ENCODE data around the gene MYO3B. TPM values are rescaled to one million over a fixed set of nuclear protein-coding genes. Genes with fewer than 3 reads are reported as not detected.

Gene MYO3B
- total RNA-seq, 2 donors from 2014 or later: 0.05 to 0.32 TPM

DNA sequence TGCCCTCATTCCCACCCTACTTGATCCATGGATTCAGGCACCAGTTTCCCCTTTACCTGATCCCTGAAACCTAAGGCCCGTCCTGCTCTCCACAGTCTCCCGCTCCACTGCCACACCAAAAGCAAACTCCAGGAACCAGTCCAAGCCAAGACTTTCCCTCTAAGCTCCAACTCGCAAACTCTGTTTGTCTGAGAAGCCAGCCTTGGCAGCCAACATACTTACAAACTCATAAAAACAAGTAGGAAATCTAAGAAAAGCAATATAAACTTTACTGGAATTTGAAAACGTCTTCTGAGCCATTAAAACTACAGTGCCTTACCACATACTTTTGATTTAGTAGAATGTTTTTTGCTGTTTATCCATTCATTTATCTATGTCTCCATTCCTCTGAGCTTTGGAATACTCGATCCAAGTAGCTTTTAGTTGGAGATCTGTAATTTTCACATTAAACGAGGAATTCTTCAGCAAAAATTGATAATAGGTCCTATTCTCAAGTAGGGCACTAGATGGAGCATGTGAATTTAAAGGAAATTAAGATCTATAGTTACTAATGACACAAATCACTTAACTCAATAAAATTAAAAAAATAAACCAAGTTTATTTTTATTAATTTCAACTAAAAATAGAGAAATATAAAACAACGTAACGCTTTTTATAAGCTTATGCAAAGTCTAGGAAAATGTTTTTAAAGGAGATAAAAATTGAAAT, 199.7 kb downstream of the MYO3B start:
- no peaks in the 10 kb centered on the region for H3K27me3 ChIP-seq
- H3K9me3 ChIP-seq: no peaks in the 10 kb centered on the region
- intact Hi-C loops (cut with DNase I): no loop called here
- no peak overlapping the region for H3K9ac ChIP-seq (ENCODE audit: low read depth in 2 of 2, low read length in 2 of 2)
- no peaks in the 10 kb centered on the region for H3K4me1 ChIP-seq
- no peak overlapping the region for H3K4me3 ChIP-seq
- H3K27ac ChIP-seq: no peak overlapping the region
- no peaks in the 10 kb centered on the region for H3K36me3 ChIP-seq
- DNase-seq: peak; percentile 27
- TF ChIP-seq, protein P1, sequence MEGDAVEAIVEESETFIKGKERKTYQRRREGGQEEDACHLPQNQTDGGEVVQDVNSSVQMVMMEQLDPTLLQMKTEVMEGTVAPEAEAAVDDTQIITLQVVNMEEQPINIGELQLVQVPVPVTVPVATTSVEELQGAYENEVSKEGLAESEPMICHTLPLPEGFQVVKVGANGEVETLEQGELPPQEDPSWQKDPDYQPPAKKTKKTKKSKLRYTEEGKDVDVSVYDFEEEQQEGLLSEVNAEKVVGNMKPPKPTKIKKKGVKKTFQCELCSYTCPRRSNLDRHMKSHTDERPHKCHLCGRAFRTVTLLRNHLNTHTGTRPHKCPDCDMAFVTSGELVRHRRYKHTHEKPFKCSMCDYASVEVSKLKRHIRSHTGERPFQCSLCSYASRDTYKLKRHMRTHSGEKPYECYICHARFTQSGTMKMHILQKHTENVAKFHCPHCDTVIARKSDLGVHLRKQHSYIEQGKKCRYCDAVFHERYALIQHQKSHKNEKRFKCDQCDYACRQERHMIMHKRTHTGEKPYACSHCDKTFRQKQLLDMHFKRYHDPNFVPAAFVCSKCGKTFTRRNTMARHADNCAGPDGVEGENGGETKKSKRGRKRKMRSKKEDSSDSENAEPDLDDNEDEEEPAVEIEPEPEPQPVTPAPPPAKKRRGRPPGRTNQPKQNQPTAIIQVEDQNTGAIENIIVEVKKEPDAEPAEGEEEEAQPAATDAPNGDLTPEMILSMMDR (IDR thresholded peaks at IDR 0.05): no peak

DNA sequence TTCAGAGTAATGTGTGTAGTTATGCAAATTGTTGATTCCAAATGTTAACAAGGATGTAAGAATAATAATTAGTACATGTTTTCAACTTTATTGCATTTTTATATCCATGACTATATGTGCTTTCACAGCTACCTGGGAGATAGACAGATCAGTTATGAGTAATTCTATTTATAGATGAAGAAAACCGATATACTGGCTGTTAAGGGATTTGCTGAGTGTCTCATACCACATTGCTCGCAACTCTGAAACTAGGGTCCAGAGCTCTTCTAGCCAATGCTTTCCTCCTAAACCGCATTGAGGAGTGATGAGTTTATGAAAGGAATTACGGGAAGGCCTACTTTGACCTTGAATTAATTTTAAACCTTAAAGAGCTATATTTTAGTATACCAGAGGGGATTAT, 202.3 kb downstream of the MYO3B start:
- no peak for DNase-seq
- no peak overlapping the region for H3K9ac ChIP-seq (ENCODE audit: low read depth in 2 of 2, low read length in 2 of 2)
- no peaks in the 10 kb centered on the region for H3K9me3 ChIP-seq
- no peaks in the 10 kb centered on the region for H3K4me1 ChIP-seq
- H3K4me3 ChIP-seq: no peak overlapping the region
- TF ChIP-seq, protein P1 (IDR thresholded peaks at IDR 0.05): no peak
- H3K27me3 ChIP-seq: no peaks in the 10 kb centered on the region
- H3K27ac ChIP-seq: no peak overlapping the region
- H3K36me3 ChIP-seq: no peaks in the 10 kb centered on the region
- intact Hi-C loops (cut with DNase I): no loop called here

DNA sequence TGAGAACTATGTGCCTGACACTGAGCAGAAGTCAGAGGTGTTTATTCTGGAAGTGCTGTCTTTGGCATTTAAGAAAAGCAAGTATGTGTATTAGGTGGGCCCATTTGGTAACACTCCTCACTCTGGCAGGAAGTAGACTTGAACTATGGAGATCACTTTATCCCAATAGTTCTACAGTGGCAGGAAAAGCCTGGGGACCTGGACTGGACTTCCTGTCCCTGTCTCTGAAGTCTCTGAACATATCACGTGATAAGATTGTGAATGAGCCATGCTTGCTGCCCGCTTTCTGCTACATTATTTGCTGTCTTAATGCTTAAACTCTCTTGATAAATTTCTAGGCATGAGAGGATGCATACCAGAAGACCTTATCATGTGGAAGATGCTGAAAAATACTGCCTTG, 203.7 kb downstream of the MYO3B start:
- H3K36me3 ChIP-seq: no peaks in the 10 kb centered on the region
- H3K4me3 ChIP-seq: no peak overlapping the region
- H3K4me1 ChIP-seq: no peaks in the 10 kb centered on the region
- H3K9ac ChIP-seq (ENCODE audit: low read depth in 2 of 2, low read length in 2 of 2): no peak overlapping the region
- no peak overlapping the region for H3K27ac ChIP-seq
- H3K27me3 ChIP-seq: no peaks in the 10 kb centered on the region
- no peaks in the 10 kb centered on the region for H3K9me3 ChIP-seq
- TF ChIP-seq, protein P1 (IDR thresholded peaks at IDR 0.05): no peak
- DNase-seq: no peak
- intact Hi-C loops (cut with DNase I): no loop called here

DNA sequence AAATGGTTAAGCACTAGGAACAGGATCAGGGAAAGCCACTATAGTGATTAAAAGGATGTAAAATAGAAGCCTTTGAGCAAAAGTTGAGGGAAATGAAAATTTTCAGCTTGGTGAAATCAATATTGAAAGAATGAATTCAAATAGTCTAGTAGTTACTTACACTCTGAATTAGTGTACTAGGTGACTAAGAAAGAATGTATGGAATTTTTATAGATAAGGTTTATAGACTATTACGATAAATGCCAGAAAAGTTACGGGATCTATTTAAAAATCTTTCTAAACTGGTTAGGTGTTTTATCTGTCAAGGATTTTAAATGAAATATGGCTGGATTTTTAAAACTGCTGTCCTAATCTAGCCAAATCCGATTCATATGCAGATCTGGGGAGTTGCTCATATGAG, 208.6 kb downstream of the MYO3B start:
- Histone ChIP-seq H3K36me3 (no peaks in the 10 kb centered on the region), H3K4me1 (no peaks in the 10 kb centered on the region), H3K9ac (ENCODE audit: low read depth in 2 of 2, low read length in 2 of 2) (no peak overlapping the region), H3K9me3 (no peaks in the 10 kb centered on the region), H3K27me3 (no peaks in the 10 kb centered on the region), H3K4me3 (no peak overlapping the region), H3K27ac (no peak overlapping the region)
- TF ChIP-seq, protein P1 (IDR thresholded peaks at IDR 0.05): no peak
- intact Hi-C loops (cut with DNase I): no loop called here
- no peak for DNase-seq

DNA sequence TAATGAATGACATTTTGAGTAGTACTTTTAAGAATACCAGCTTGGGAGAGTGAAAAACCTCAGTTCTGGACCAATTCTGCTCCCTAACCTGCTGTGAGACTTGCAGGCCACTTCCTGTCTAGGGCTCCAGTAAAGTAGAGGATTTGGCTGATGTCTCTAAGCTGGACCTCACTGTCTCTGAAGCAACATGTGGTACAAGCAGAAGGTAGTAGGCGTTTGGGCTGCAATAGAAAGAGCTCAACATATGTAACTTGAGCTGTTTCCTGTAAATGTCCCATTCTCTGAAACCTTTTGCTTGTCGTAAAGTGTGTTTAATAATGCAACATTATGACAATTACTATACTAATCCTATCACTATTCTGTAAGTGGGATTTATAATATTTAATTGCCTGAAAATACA, 213.1 kb downstream of the MYO3B start:
- no peak for DNase-seq
- Histone ChIP-seq H3K4me3 (no peak overlapping the region), H3K27me3 (peaks cover 6% of the 10 kb centered on the region), H3K9ac (ENCODE audit: low read depth in 2 of 2, low read length in 2 of 2) (no peak overlapping the region), H3K9me3 (no peaks in the 10 kb centered on the region), H3K36me3 (no peaks in the 10 kb centered on the region), H3K4me1 (no peaks in the 10 kb centered on the region), H3K27ac (no peak overlapping the region)
- intact Hi-C loops (cut with DNase I): no loop called here
- TF ChIP-seq, protein P1 (IDR thresholded peaks at IDR 0.05): no peak

Data from colonic mucosa (tissue), 4 donors.